Mononuclear cell (primary cell): Measurements from ENCODE around the gene SLTM. TPM values are rescaled to one million over a fixed set of nuclear protein-coding genes. Genes with fewer than 3 reads are reported as not detected.

ENCODE experiments used
- H3K27me3 ChIP-seq: 2 replicates; pipeline ENCODE4 v1.6.0; 2011; ENCODE audit warnings: low read length, control low read depth; ENCODE audit not compliant: insufficient read depth
- H3K4me1 ChIP-seq: 2 replicates; pipeline ENCODE4 v1.5.1; 2011; ENCODE audit warnings: mild to moderate bottlenecking, low read length, control low read depth; ENCODE audit not compliant: insufficient read depth
- H3K4me3 ChIP-seq: 2 replicates; pipeline ENCODE4 v1.5.1; 2011; ENCODE audit warnings: mild to moderate bottlenecking, low read length, moderate library complexity
- H3K9me3 ChIP-seq: 2 replicates; pipeline ENCODE4 v1.5.1; 2011; ENCODE audit warnings: low read depth, mild to moderate bottlenecking, control low read depth, low read length
- total RNA-seq: library from RNA; depleted of rRNA; stranded (reverse); fragments of >200 nt; gene quantifications from one replicate; pipeline ENCODE4 v1.2.3, GENCODE V29; 2012

SLTM gene
- total RNA-seq, 1 donor: 183 TPM

DNA sequence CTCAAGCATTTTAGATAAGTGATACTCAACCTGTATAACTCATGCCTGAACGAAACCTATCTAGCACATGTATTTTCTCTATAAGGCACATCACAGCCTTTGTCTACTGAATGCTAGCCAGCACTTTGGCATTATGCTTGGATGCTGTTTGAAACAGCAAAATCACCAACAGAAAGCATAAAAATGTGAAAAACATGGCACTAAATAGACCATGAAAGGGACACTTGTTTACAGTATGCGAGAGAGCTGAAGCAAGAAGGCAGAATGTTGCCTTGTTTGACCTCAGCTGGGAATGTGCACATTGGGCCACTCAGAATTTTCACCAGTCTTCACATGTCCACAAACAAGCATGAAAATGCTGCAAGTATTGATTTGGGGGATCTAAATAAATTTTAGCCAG is 102.9 kb downstream of the SLTM start:
- no peaks in the 10 kb centered on the region for H3K27me3 ChIP-seq
- peaks cover 4% of the 10 kb centered on the region for H3K4me1 ChIP-seq
- no peaks in the 10 kb centered on the region for H3K9me3 ChIP-seq
- H3K4me3 ChIP-seq: no peak overlapping the region

Other genes with a start within 250 kb of the SLTM start
- 97.6 TPM for gene ADAM10, start 184.0 kb downstream of the SLTM start, total RNA-seq
- 6.7 TPM for gene MINDY2, start 162.4 kb downstream of the SLTM start, total RNA-seq
- gene RNF111, start 54.0 kb upstream of the SLTM start, total RNA-seq: 32.0 TPM
- gene CCNB2, start 171.5 kb upstream of the SLTM start, total RNA-seq: 0.42 TPM